ENCODE measurements around the gene CUX1. TPM values are rescaled to one million over a fixed set of nuclear protein-coding genes. Genes with fewer than 3 reads are reported as not detected.

The CUX1 gene
- total RNA-seq, 1 experiment from 2014 or later = 54.8 TPM

DNA sequence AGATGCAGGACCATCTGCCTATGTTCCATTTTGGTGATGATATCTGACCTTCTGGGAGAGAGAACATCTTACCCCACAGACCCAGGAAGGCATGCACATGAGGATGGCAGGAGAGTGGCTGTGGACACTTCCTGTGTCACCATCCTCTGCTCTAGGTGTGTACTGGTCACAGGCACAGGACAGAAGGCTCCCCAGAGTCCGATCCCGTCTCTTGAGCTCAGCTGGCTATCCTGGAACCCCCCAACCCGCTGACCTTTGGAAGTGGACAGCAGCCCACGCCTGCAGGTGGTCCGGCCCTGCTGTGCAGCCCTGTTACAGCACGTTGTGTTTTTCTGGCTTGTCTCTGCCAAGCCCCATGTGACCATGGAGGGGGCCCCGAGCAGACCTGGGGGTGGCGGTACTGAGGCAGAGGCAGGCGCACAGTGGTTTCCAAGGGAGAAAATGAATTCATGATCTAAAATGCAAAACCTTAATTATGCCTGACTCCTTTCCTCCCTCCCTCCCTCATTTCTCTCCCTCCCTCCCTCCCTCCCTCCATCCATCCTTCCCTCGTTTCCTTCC is 178.8 kb downstream of the CUX1 start:
- Mint-ChIP-seq H3K4me3 (ENCODE audit: low read depth, unreplicated experiment) (no peak overlapping the region), H3K27ac (ENCODE audit: unreplicated experiment) (no peak overlapping the region), H3K36me3 (ENCODE audit: insufficient read depth, unreplicated experiment) (no peaks in the 10 kb centered on the region), H3K27me3 (ENCODE audit: unreplicated experiment) (no peaks in the 10 kb centered on the region), H3K4me1 (ENCODE audit: low read depth, unreplicated experiment) (no peaks in the 10 kb centered on the region), H3K9me3 (ENCODE audit: low read depth, unreplicated experiment) (no peaks in the 10 kb centered on the region)
- TF ChIP-seq, protein P1, sequence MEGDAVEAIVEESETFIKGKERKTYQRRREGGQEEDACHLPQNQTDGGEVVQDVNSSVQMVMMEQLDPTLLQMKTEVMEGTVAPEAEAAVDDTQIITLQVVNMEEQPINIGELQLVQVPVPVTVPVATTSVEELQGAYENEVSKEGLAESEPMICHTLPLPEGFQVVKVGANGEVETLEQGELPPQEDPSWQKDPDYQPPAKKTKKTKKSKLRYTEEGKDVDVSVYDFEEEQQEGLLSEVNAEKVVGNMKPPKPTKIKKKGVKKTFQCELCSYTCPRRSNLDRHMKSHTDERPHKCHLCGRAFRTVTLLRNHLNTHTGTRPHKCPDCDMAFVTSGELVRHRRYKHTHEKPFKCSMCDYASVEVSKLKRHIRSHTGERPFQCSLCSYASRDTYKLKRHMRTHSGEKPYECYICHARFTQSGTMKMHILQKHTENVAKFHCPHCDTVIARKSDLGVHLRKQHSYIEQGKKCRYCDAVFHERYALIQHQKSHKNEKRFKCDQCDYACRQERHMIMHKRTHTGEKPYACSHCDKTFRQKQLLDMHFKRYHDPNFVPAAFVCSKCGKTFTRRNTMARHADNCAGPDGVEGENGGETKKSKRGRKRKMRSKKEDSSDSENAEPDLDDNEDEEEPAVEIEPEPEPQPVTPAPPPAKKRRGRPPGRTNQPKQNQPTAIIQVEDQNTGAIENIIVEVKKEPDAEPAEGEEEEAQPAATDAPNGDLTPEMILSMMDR (IDR thresholded peaks at IDR 0.05; ENCODE audit: unreplicated experiment) = no peak
- intact Hi-C loops (cut with micrococcal nuclease; ENCODE audit: unreplicated experiment) = no loop called here
- DNase-seq = no peak
- CTCF ChIA-PET = no interaction called here
- no TSS peak for BruUV-seq (replicated peaks)

DNA sequence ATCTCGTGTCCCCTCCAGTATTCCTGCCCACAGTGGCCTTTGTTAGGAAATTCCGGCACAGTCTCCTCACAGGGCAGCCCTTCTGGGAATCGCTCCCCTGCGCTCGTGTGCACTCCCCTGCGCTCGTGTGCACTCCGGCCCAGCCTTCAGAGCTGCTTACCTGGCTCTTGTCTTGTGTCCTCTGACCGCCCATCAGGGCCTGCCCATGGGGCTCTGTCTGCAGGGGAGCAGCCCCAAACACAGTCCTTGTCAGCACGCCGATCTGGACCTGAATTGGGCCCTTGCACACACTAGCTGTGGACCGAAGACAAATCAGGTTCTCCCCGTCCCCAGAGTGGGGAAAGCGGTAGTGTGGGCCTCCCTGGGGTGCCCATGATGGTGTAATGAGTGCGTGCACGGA is 179.4 kb downstream of the CUX1 start:
- CTCF ChIA-PET = no interaction called here
- no TSS peak for BruUV-seq (replicated peaks)
- intact Hi-C loops (cut with micrococcal nuclease; ENCODE audit: unreplicated experiment) = no loop called here
- Mint-ChIP-seq H3K27me3 (ENCODE audit: unreplicated experiment) (no peaks in the 10 kb centered on the region), H3K36me3 (ENCODE audit: insufficient read depth, unreplicated experiment) (no peaks in the 10 kb centered on the region), H3K9me3 (ENCODE audit: low read depth, unreplicated experiment) (no peaks in the 10 kb centered on the region), H3K27ac (ENCODE audit: unreplicated experiment) (no peak overlapping the region), H3K4me3 (ENCODE audit: low read depth, unreplicated experiment) (no peak overlapping the region), H3K4me1 (ENCODE audit: low read depth, unreplicated experiment) (no peaks in the 10 kb centered on the region)
- no peak for DNase-seq
- TF ChIP-seq, protein P1 (IDR thresholded peaks at IDR 0.05; ENCODE audit: unreplicated experiment) = no peak

DNA sequence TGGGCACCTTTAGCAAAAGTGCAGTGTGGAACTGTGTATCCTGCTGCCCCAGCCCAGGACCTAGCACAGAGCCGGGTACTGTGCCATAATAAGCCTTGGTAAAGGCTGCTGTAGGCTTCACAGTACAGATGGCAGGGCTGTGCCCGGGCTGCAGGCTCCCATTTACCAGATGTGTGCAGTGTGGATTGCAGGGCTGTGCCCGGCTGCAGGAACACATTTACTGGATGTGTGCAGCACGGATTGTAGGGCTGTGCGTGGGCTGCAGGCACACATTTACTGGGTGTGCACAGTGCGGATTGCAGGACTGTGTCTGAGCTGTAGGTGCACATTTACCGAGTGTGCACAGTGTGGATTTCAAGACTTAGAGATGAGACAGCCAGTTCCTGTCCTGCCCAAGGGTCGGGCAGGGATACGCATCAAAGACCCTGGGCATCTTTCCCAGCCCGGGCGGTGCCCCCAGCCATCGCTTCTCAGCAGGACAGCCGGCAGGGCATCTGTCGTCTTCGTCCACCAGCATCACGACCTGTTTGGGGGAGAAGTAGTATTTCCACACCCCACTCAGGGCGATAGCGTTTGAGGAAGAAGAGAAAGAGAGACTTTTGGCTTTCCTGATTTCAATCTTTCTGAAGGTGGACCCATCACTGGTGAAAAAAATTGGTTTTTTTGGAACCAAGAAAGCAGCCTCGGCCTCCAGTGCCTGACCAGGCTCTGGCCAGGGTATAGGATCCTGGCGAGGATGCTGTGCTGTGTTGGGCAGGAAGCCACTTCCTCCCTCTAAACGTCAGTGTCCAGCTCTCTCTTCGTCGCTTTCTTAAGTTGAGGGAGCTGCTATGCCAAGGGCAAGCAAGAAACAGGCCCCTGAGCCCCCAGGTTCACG is 180.8 kb downstream of the CUX1 start:
- Mint-ChIP-seq H3K27me3 (ENCODE audit: unreplicated experiment) (no peaks in the 10 kb centered on the region), H3K27ac (ENCODE audit: unreplicated experiment) (no peak overlapping the region), H3K36me3 (ENCODE audit: insufficient read depth, unreplicated experiment) (no peaks in the 10 kb centered on the region), H3K4me3 (ENCODE audit: low read depth, unreplicated experiment) (no peak overlapping the region), H3K4me1 (ENCODE audit: low read depth, unreplicated experiment) (no peaks in the 10 kb centered on the region), H3K9me3 (ENCODE audit: low read depth, unreplicated experiment) (no peaks in the 10 kb centered on the region)
- TF ChIP-seq, protein P1 (IDR thresholded peaks at IDR 0.05; ENCODE audit: unreplicated experiment) = no peak
- intact Hi-C loops (cut with micrococcal nuclease; ENCODE audit: unreplicated experiment) = no loop called here
- no peak for DNase-seq
- CTCF ChIA-PET = no interaction called here
- no TSS peak for BruUV-seq (replicated peaks)

DNA sequence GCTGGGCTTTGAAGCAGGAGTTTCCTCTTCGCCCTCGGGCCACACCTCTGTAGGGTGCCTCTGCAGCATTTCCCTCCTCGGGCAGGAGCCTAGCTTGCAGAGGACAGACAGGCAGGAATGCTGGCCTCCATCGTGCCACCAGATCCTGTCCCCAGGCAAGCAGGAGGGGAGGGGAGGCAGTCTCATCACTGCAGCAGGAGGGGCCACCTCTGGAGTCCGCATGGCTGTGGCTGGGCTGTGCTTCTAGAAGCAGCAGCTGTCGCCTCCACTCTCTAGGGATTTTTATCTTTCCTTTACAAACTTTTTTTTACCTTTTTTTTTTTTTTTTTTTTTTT is 181.4 kb downstream of the CUX1 start:
- CTCF ChIA-PET = no interaction called here
- Mint-ChIP-seq H3K27ac (ENCODE audit: unreplicated experiment) (no peak overlapping the region), H3K9me3 (ENCODE audit: low read depth, unreplicated experiment) (no peaks in the 10 kb centered on the region), H3K27me3 (ENCODE audit: unreplicated experiment) (no peaks in the 10 kb centered on the region), H3K4me3 (ENCODE audit: low read depth, unreplicated experiment) (no peak overlapping the region), H3K4me1 (ENCODE audit: low read depth, unreplicated experiment) (no peaks in the 10 kb centered on the region), H3K36me3 (ENCODE audit: insufficient read depth, unreplicated experiment) (no peaks in the 10 kb centered on the region)
- TF ChIP-seq, protein P1 (IDR thresholded peaks at IDR 0.05; ENCODE audit: unreplicated experiment) = no peak
- intact Hi-C loops (cut with micrococcal nuclease; ENCODE audit: unreplicated experiment) = no loop called here
- BruUV-seq (replicated peaks) = no TSS peak
- no peak for DNase-seq
